T-helper 1 cell treated with Interleukin-12 subunit alpha and Interleukin-12 subunit beta and Interleukin-4 antibody, amounts not matched to agents 30 ng/mL and 1 ng/mL, for 36 hours (primary cell): ENCODE data around the gene SKOR2. TPM values are rescaled to one million over a fixed set of nuclear protein-coding genes. Genes with fewer than 3 reads are reported as not detected.
"Not testable (repeated sequence)": the region's sequence is repeated elsewhere in the genome, so short reads cannot be mapped to it uniquely, and the experiment has no call there.

Experiments
- intact Hi-C: fragments of 100-400 bp; cut with micrococcal nuclease; formaldehyde crosslinking; loops from one replicate; pipeline ENCODE4 v1.15.1; 2024
- total RNA-seq: library from RNA; stranded (reverse); gene quantifications from 2 replicates; pipeline ENCODE4 v1.2.3, GENCODE V29; 2022

Gene SKOR2
- total RNA-seq, 1 donor from 2014 or later, result not detected

DNA sequence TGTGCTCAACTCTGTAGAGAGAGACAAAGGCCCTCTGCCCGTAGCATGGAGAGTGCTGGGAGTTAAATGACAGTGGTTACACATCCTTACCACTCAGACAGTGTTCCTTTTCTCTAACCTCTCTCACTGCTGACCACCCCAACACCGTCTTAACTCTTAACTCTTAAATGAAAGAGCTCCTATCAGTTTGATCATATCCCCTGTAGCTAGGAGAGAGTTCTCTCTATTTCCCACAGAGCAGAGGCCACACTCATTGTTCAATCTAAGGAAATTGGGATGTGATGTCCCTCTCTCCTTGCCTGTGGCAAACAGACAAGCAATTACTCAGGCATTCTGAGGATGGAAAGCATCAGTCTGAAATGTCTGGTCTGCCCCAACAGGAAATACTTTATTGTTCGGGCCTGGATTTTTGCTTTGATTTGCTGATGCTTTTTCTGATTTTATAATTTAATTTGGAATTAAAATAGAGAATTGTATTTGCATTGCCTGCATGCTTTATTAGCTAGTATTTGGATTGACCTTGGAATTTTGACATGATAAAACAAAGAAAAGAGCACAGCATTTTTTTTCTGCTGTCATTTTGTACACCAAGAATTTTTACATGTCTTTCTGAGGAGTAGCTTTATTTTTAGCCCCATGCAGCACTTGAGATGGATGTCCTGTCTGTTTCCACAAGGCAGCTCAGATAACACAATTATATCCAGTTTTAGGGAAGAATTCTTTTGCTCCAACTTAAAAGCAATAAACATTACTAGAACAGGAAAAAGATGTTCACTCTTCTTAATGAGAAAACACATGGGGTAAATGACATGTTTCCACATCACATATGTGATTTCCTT lies 47.6 kb downstream of the SKOR2 start:
- intact Hi-C loops, result no loop called here

DNA sequence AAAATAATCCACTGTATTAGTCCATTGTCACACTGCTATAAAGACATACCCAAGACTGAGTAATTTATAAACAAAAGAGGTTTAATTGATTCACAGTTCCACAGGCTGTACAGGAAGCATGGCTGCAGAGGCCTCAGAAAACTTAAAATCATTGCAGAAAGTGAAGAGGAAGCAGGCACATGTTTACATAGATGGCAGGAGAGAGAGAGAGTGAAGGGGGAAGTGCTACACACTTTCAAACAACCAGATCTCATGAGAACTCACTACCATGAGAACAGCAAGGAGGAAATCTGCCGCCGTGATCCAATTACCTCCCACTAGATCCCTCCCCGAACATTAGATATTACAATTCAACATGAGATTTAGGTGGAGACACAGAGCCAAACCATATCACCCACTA lies 55.5 kb downstream of the SKOR2 start:
- intact Hi-C loops, result not testable (repeated sequence)

DNA sequence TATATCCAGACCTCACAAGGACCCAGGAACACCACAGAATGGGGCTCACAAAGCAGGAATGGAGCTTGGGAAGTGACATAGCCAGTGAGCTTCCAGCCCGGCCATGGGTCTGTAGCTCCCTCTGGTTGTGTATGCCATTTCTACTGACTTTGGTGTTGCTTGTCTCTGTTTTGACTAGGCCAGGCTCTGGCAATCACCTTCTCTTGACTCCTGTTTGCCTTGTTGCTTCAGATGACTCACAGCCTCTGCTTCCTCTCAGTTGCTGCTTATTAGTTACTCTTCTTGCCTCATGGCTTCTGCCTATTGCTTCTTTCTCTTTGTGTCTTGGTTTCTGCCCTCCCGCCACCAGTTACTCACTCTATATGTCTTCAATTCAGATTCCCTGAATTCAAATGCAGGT lies 59.5 kb downstream of the SKOR2 start:
- intact Hi-C loops, result no loop called here

DNA sequence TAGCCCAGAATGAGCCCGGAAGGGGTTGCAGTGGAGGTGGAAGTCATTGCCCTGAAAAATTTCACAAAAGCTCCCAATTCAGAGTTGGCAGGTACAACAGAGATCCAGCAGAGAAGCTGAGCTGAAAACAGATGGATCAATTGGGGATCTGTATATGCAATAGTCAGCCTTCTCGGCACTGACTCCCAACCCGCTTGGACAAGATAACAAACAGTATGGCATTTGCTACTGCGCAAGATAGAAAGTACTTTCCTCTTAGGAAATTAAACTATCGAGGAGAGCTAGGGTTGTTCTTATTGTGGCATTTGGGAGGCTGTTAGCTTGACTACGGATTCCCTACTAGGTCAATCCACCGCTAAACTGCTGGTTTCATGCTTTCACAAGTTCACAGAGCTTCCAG lies 63.7 kb downstream of the SKOR2 start:
- intact Hi-C loops, result no loop called here

DNA sequence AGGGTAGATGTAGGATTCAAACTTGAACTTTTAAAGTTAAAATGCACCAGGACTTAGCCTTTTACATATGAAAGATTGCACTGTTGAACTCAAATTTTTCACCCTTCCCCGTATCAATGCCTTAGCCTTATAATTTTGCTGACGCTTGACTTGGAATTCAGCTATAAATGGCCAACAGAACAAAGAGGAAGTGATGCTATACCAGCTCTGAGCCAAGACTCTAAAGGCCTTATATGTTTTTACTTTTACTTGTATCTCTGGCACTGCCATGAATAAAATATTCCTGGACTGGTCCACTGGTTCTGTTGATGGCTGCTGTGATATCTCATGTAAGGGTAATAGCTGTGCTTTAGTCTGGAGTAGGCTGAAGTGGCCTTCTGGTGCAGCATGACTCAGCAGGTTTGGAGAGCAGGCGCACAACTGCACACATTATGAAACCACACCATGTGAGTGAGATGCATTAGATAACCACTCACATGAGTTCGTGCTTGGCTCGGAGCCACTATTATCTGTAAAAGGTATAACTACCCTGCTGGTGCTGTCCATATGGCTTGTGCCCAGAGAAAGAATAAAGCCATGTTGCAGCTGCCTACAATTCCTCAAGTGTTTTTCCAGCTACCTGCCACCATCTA lies 66.9 kb downstream of the SKOR2 start:
- intact Hi-C loops, result no loop called here

DNA sequence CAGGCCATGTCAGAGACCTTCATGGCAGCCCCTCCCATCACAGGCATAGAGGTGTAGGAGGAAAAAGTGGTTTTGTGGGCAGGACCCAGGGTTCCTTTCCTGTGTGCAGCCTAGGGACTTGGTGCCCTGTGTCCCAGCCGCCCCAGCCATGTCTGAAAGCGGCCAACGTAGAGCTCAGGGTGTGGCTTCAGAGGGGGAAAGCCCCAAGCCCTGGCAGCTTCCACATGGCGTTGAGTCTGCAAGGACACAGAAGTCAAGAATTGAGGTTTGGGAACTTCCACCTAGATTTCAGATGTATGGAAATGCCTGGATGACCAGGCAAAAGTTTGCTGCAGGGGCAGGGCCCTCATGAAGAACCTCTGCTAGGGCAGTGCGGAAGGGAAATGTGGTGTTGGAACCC lies 69.3 kb downstream of the SKOR2 start:
- intact Hi-C loops, result not testable (repeated sequence)

DNA sequence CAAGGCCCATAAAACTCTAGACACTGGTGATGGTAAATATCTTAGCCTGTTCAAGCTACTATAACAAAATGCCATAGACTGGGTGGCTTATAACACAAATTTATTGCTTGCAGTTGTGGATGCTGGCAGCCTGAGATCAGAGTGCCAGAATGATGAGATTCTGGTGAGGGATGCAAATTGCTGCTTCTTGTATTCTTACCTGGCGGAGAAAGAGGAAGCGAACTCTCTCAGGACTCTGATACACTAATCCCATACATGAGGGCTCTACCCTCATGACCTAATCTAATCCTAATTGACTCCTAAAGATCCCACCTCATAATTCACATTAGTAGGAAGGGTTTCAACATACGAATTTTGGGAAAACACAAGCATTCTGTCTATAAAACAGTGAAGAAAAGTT lies 70.7 kb downstream of the SKOR2 start:
- intact Hi-C loops, result no loop called here

DNA sequence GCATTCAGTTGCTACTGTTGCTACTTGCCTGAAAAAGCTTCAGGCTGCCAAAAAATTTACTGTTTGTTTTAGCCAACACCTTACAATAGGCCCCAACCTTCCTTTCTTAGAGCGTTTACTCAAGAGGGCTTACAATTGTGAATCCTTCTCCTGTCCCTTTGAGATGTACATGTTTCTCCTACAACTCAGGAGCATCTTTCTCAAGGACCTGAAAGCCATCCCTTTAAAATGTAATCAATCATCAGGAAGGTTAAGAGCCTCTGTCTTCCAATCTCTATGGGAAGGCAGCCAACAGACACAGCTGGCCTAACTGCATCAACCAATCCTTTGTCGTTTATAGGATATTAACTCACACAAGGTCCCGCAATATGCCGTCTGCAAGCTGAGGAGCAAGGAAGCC lies 71.9 kb downstream of the SKOR2 start:
- intact Hi-C loops, result loop anchor here (10.0 kb wide), 1 partner anchor 1355 kb away; the partner anchor contains the start of gene CTIF

DNA sequence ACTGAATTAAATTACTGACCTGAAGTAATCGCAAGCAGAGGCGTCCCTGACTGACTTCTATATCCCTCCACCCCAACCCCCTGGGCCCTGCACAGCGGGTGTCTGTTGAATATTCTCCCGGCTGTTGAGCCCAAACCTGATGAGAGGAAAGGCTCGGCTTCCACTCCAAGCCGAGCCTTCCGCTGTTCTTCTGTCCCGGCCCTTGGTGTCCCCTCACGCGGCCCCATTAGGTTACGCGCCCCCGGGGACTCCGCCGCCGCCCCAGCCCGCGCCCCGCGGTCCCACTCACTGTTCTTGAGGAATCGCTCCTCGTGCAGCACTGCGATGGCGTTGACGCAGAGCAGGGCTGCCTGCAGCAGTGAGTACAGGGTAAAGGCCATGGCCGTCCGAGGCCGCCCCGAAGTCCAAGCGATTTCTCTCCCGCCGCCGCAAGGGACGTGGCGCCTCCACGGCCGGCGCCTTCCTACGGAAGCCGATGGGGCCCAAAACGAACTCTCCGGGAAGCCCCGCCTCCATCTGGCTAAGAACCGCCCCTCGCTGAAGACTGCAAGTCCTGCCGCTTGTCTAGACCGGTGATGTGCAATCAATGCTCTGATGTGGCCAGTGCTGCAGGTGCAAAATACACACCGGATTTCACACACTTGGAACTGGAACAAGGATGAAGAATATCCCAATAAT lies 75.4 kb downstream of the SKOR2 start, which contains the start of gene IER3IP1:
Gene IER3IP1 (minus strand): TSS at position 467 of the 678 bp plus-strand sequence. CDS start 87 bp downstream, at position 380.
- intact Hi-C loops, result loop anchor here (1.0 to 10.0 kb wide), 5 partner anchors 26 to 1359 kb away; partner anchors contain the start of genes CTIF, HDHD2, KATNAL2 and PIAS2

DNA sequence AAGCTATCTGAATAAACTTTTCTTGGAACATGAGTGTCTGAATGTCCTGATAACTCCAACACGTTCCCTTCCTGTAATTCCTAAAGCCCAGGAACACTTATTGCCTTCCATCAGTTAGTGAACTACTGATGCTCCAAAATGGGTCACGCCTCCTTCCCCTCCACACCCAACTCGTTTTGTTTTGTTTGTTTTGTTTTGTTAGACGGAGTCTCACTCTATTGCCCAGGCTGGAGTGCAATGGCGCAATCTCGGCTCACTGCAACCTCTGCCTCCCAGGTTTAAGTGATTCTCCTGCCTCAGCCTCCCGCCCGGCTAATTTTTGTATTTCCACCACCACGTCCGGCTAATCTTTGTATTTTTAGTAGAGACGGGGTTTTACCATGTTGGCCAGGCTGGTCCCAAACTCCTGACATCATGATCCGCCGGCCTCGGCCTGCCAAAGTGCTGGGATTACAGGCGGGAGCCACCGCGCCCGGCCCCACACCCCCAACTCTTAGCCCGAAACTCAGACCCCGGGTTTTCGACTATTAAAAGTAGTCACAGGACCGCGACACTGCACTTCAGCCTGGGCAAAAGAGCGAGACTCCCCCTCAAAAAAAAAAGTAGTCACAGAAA lies 76.1 kb downstream of the SKOR2 start:
- intact Hi-C loops, result loop anchor here (10.0 kb wide), 1 partner anchor 1359 kb away; the partner anchor contains the start of gene CTIF

DNA sequence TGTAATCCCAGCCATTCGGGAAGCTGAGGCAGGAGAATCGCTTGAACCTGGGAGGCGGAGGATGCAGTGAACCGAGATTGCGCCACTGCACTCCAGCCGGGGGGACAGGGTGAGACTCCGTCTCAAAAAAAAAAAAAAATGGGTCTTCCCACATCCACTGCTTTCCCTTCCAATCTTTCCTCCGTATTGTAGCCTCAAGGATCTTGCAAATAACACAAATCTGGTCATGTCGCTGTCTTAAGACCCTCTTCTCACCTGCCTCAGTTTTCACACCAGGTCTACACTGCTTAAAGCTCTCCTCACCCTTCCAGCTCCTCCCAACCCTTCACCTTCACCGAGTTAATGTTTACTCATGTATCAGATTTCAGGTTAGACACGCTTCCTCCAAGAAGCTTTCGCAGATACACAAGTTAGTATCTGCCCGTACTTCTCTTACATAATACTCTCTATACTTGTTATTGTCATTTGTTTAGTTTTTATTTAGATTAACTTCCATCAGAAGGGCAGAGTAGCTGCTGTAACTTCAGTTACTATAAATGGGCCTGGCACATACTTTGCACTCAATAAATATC lies 76.8 kb downstream of the SKOR2 start:
- intact Hi-C loops, result loop anchor here (10.0 kb wide), 1 partner anchor 1360 kb away; the partner anchor contains the start of gene CTIF

DNA sequence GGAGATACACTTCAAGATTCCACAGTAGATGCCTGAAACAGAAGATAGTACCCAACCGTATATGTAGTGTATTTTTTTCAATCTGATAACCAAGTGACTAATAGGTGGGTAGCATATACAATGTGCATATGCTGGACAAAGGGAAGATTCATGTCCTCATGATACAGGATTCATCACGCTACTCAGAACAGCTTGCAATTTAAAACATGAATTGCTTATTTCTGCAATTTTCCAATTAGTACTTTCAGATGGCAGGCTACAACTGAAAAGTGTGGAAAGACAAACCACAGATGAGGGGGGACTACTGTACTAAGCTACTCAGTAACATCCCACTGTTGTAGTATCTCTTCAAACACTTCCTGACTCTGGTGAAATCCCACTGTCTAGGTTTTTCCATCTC lies 79.0 kb downstream of the SKOR2 start:
- intact Hi-C loops, result loop anchor here (10.0 kb wide), 1 partner anchor 1362 kb away; the partner anchor contains the start of gene CTIF

DNA sequence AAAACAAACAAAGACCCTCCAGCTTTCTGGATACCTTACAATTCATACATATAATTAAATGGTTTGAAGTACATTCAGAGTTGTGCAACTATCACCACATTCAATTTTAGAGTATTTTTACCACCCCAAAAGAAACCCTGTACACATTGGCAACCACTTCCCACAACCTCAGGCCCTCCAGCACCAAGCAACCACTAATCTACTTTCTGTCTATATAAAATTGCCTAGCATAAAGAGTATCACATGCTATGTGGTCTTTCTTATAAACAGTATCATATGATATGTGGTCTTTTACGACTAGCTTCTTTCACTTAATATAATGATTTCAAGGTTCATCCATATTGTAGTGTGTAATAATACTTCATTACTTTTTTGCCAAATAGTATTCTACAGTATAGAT lies 82.5 kb downstream of the SKOR2 start:
- intact Hi-C loops, result no loop called here

DNA sequence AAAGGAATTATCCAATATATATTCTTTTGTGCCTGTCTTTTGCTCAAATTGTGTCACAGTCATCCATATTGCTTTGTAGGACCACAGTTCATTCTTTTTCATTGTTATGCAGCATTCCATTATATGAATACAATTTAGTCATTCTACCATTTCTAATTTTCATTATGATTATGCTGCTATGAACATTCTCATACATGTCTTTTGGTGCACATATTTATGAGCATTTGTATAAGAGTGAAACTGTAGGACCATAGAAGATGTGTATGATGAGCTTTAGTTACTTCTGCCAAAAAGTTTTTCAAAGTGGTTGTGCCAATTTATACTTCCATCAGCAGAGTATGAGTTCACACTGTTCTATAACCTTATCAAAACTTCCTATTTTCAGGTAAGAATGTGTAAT lies 83.0 kb downstream of the SKOR2 start:
- intact Hi-C loops, result no loop called here

DNA sequence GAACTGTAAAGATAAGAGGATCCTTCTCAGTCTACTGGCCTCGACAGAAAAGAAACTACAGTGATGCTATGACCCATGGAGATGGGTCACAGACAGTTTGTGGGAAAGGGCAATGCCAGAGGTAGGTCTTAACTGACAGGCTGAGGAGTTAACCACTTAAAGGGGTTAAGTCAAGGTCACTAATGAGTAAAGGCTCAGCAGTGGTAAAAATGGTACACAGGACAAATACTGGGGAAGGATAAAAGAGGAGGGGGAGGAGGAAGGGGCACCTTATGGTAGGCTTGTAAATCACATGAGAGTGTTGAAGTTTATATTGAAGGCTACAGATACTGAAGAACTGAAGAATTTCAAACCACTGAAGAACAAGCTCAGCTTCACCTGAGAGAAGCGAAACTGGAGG lies 85.2 kb downstream of the SKOR2 start:
- intact Hi-C loops, result no loop called here

DNA sequence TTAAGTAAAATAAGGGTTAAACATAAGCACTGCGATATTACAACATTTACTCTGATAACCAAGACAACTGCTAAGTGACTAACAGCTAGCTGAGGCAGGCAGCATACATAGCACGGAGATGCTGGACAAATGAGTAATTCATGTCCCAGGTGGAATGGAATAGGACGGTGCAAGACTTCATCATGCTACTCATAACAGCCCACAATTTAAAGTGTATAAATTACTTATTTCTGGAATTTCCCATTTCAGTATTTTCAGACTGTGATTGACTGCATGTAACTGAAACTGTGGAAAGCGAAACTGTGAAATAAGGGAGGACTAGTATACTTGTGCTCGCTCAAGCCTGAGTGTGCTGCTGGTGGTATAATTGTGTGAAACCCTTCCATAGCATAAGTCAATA lies 88.2 kb downstream of the SKOR2 start:
- intact Hi-C loops, result no loop called here

DNA sequence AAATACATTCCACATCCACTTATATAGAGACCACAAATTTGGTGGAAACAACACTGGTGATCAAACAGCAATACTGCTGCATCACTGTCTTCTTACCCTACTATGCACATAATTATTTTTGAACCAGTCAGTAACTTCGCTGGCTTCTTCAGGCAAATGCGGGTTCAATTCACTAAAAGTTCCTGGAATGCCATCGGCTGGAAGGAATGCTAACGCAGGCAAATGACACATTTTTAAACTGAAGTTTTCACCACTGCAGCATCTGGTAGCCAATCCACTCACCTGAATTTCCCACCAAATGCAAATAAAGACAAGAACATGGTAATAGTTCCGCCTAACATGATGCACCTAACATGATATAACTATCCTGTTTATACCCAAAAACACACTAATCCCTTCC lies 91.2 kb downstream of the SKOR2 start:
- intact Hi-C loops, result no loop called here

DNA sequence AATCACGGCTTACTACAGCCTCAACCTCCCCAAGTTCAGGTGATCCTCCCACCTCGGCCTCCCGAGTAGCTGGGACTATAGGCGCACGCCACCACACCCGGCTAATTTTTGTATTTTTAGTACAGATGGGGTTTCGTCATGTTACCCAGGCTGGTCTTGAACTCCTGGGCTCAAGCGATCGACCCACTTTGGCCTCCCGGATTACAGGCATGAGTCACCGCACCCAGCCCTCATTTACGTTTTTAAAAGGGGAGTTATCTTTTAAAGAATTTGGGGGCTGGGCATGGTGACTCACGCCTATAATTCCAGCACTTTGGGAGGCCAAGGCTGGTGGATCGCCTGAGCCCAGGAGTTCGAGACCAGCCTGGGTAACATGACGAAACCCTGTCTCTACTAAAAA lies 93.1 kb downstream of the SKOR2 start:
- intact Hi-C loops, result not testable (repeated sequence)
